Mesothelial cell of epicardium (in vitro differentiated cells): ENCODE results near the gene FHL2. TPM values are rescaled to one million over a fixed set of nuclear protein-coding genes. Genes with fewer than 3 reads are reported as not detected.

Source experiments
- DNase-seq, 2 experiments: peaks; one replicate each; pipeline ENCODE4 v3.0.0; 2021; ENCODE audit warnings: low spot score in 2 of 2; ENCODE audit not compliant: unreplicated experiment in 2 of 2
- H3K27ac Mint-ChIP-seq: 2 replicates; pipeline ENCODE4 v1.8.0; 2021; ENCODE audit warnings: mixed read lengths
- H3K27me3 Mint-ChIP-seq: 2 replicates; pipeline ENCODE4 v1.8.0; 2021; ENCODE audit warnings: low read depth, mixed read lengths
- H3K36me3 Mint-ChIP-seq: 2 replicates; pipeline ENCODE4 v1.8.0; 2021; ENCODE audit warnings: mixed read lengths
- H3K4me1 Mint-ChIP-seq: 2 replicates; pipeline ENCODE4 v1.8.0; 2021; ENCODE audit warnings: mixed read lengths
- H3K4me3 Mint-ChIP-seq: 2 replicates; pipeline ENCODE4 v1.8.0; 2021; ENCODE audit warnings: mild to moderate bottlenecking, moderate library complexity, mixed read lengths
- H3K9me3 Mint-ChIP-seq: 2 replicates; pipeline ENCODE4 v1.8.0; 2021; ENCODE audit warnings: mixed read lengths
- total RNA-seq: library from RNA; stranded (reverse); gene quantifications from 3 replicates; pipeline ENCODE4 v1.2.1, GENCODE V29; 2021
- TF ChIP-seq, protein P1 (sequence below): fragments of 200-600 bp; sonication (generic); IDR thresholded peaks from one replicate; pipeline ENCODE4 v1.5.0; 2021; ENCODE audit warnings: antibody characterized with exemption; ENCODE audit not compliant: unreplicated experiment

Gene FHL2
- total RNA-seq, 1 donor from 2014 or later, result 37.9 TPM

DNA sequence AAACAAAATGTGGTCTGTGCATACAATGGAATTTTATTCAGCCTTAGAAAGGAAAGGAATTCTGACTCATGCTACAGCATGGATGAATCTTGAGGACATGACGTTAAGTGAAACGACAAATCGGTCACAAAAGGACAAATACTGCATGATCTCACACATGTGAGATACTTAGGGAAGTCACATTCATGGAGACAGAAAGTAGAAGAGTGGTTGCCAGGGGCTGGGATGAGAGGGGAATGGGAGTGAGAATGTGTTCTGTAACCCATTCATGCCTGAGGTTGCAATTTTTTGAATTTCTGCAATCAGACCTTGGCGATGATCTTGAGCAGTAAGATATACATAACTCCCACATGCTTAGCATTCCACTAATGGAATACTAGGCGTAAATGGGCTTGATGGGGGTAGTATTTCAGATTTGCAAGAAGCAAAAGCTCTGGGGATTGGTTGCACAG, 22.0 kb downstream of the FHL2 start:
- Mint-ChIP-seq H3K36me3 (peaks cover 14% of the 10 kb centered on the region), H3K27me3 (no peaks in the 10 kb centered on the region), H3K4me1 (peaks cover 64% of the 10 kb centered on the region), H3K27ac (peak overlapping the region; percentile 41), H3K4me3 (no peak overlapping the region), H3K9me3 (no peaks in the 10 kb centered on the region)
- TF ChIP-seq, protein P1, sequence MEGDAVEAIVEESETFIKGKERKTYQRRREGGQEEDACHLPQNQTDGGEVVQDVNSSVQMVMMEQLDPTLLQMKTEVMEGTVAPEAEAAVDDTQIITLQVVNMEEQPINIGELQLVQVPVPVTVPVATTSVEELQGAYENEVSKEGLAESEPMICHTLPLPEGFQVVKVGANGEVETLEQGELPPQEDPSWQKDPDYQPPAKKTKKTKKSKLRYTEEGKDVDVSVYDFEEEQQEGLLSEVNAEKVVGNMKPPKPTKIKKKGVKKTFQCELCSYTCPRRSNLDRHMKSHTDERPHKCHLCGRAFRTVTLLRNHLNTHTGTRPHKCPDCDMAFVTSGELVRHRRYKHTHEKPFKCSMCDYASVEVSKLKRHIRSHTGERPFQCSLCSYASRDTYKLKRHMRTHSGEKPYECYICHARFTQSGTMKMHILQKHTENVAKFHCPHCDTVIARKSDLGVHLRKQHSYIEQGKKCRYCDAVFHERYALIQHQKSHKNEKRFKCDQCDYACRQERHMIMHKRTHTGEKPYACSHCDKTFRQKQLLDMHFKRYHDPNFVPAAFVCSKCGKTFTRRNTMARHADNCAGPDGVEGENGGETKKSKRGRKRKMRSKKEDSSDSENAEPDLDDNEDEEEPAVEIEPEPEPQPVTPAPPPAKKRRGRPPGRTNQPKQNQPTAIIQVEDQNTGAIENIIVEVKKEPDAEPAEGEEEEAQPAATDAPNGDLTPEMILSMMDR, result no peak
- no peak for DNase-seq

DNA sequence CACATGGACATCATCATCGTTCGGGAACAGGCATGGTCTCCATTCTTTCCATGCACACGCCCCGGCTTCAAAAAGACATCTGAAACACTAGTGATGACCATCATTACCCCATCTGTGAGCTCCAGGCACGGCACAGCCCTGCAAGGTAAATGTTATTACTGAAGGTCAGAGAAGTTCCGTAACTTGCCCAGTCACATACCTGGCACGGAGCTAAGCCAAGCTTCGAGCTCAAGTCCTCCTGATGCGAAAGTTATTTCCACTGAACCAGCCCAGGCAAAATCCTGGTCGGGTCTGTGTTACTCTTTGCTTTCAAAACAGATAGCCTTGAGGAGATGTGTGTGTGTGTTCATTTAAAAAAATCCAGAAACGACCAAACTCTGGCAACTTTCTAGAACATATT, 22.8 kb downstream of the FHL2 start:
- H3K4me1 Mint-ChIP-seq, result peaks cover 63% of the 10 kb centered on the region
- no peaks in the 10 kb centered on the region for H3K27me3 Mint-ChIP-seq
- peaks cover 16% of the 10 kb centered on the region for H3K36me3 Mint-ChIP-seq
- TF ChIP-seq, protein P1, result no peak
- H3K27ac Mint-ChIP-seq, result no peak overlapping the region
- no peak overlapping the region for H3K4me3 Mint-ChIP-seq
- no peak for DNase-seq
- H3K9me3 Mint-ChIP-seq, result no peaks in the 10 kb centered on the region

GRCh38 chr2:105375001-105375561, 23.8 kb downstream of the FHL2 start:
- TF ChIP-seq, protein P1, result no peak
- no peak overlapping the region for H3K4me3 Mint-ChIP-seq
- peaks cover 19% of the 10 kb centered on the region for H3K36me3 Mint-ChIP-seq
- no peaks in the 10 kb centered on the region for H3K9me3 Mint-ChIP-seq
- H3K27ac Mint-ChIP-seq, result peak overlapping the region; percentile 36
- no peak for DNase-seq
- peaks cover 56% of the 10 kb centered on the region for H3K4me1 Mint-ChIP-seq
- H3K27me3 Mint-ChIP-seq, result no peaks in the 10 kb centered on the region

DNA sequence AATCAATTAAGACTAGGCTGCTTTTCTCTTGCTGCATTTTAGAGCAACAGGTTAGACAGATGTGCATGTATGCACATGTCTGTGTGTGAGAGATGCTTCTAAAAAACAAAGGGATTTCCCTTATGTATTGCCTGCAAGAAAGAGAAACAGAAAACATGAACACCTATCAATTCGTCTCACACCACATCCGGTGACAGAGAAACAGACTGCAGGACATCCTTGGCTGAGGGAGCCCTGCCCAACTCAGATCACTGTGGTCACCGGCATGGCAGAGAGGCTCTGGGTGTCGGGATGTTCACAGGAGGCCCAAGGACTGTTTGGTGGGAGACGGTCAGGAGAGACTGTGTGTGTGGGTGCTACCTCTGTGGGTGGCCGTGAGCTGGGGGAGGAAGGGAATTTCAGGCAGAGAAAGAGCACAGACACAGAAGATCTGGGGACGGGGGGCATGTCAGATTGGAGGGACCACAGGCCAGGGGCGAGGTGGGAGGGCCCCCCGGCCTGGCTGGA, 24.9 kb downstream of the FHL2 start:
- H3K9me3 Mint-ChIP-seq, result no peaks in the 10 kb centered on the region
- DNase-seq, result no peak
- H3K36me3 Mint-ChIP-seq, result peaks cover 25% of the 10 kb centered on the region
- no peaks in the 10 kb centered on the region for H3K27me3 Mint-ChIP-seq
- TF ChIP-seq, protein P1, result no peak
- H3K27ac Mint-ChIP-seq, result peak overlapping the region; percentile 69
- no peak overlapping the region for H3K4me3 Mint-ChIP-seq
- H3K4me1 Mint-ChIP-seq, result peaks cover 55% of the 10 kb centered on the region

DNA sequence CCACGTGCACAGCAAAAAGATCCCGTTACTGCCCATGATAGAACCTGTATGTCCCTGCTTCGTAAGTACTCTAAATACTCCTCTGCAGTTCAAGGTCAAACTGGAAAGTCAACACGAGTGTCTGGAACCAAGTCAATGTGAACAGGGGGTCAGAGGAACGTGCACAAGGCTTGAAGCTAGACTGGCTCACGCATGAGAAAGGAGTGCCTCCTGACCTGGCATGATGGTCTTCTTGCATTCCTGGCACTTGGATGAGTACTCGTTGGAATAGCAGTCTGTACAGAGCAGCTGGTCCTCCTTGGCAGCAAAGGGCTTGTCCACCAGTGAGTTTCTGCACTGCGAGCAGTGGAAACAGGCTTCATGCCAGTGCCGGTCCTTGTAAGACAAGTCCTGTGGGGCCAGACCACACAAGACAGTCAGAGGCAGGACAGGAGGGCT, 25.5 kb downstream of the FHL2 start:
- H3K4me3 Mint-ChIP-seq, result no peak overlapping the region
- peaks cover 28% of the 10 kb centered on the region for H3K36me3 Mint-ChIP-seq
- H3K9me3 Mint-ChIP-seq, result no peaks in the 10 kb centered on the region
- TF ChIP-seq, protein P1, result no peak
- no peak for DNase-seq
- H3K27ac Mint-ChIP-seq, result no peak overlapping the region
- H3K4me1 Mint-ChIP-seq, result peaks cover 50% of the 10 kb centered on the region
- no peaks in the 10 kb centered on the region for H3K27me3 Mint-ChIP-seq
